ENCODE measurements around the gene CLEC16A. TPM values are rescaled to one million over a fixed set of nuclear protein-coding genes. Genes with fewer than 3 reads are reported as not detected.
A peak's percentile ranks its signal among the peaks of the same experiment; 100 is the strongest.

CLEC16A gene
- total RNA-seq, 3 donors from 2014 or later = 20.0 to 35.3 (median 33.1) TPM

GRCh38 chr16:11016524-11016988 lies 72.2 kb downstream of the CLEC16A start:
- Histone ChIP-seq H3K27me3 (no peaks in the 10 kb centered on the region), H3K27ac (no peak overlapping the region), H3K4me1 (no peaks in the 10 kb centered on the region), H3K4me3 (no peak overlapping the region), H3K9me3 (no peaks in the 10 kb centered on the region), H3K36me3 (no peaks in the 10 kb centered on the region)
- intact Hi-C loops (cut with DNase I; ENCODE audit: low total_unique reads) = loop anchor here (2.0 kb wide), 1 partner anchor 40 kb away; no protein-coding TSS in a partner anchor
- DNase-seq (ENCODE audit: low spot score in 2 of 2) = no peak
- TF ChIP-seq POLR2AphosphoS5 (IDR thresholded peaks at IDR 0.05) = no peak
- TF ChIP-seq CTCF (IDR thresholded peaks at IDR 0.05) = no peak
- no peak for TF ChIP-seq POLR2A (IDR thresholded peaks at IDR 0.05)

- intact Hi-C loops (cut with DNase I; ENCODE audit: low total_unique reads) = loop anchor here (2.0 kb wide), 1 partner anchor 40 kb away; no protein-coding TSS in a partner anchor
- Histone ChIP-seq H3K36me3 (no peaks in the 10 kb centered on the region), H3K4me1 (no peaks in the 10 kb centered on the region), H3K27me3 (no peaks in the 10 kb centered on the region), H3K4me3 (no peak overlapping the region), H3K9me3 (no peaks in the 10 kb centered on the region), H3K27ac (no peak overlapping the region)
- DNase-seq (ENCODE audit: low spot score in 2 of 2) = no peak
- TF ChIP-seq POLR2AphosphoS5 (IDR thresholded peaks at IDR 0.05) = no peak
- TF ChIP-seq POLR2A (IDR thresholded peaks at IDR 0.05) = no peak
- TF ChIP-seq CTCF (IDR thresholded peaks at IDR 0.05) = no peak
Observed at GRCh38 chr16:11016993-11017392, 72.6 kb downstream of the CLEC16A start.

- no peak for DNase-seq (ENCODE audit: low spot score in 2 of 2)
- no peaks in the 10 kb centered on the region for H3K27me3 ChIP-seq
- no peaks in the 10 kb centered on the region for H3K36me3 ChIP-seq
- H3K4me3 ChIP-seq = no peak overlapping the region
- H3K27ac ChIP-seq = no peak overlapping the region
- no peaks in the 10 kb centered on the region for H3K4me1 ChIP-seq
- intact Hi-C loops (cut with DNase I; ENCODE audit: low total_unique reads) = loop anchor here (2.0 kb wide), 1 partner anchor 39 kb away; no protein-coding TSS in a partner anchor
- TF ChIP-seq POLR2AphosphoS5 (IDR thresholded peaks at IDR 0.05) (no peak), CTCF (IDR thresholded peaks at IDR 0.05) (no peak), POLR2A (IDR thresholded peaks at IDR 0.05) (no peak)
- H3K9me3 ChIP-seq = no peaks in the 10 kb centered on the region
Observed at GRCh38 chr16:11017499-11017898, 73.1 kb downstream of the CLEC16A start.

- TF ChIP-seq CTCF (IDR thresholded peaks at IDR 0.05) (no peak), POLR2A (IDR thresholded peaks at IDR 0.05) (no peak), POLR2AphosphoS5 (IDR thresholded peaks at IDR 0.05) (no peak)
- Histone ChIP-seq H3K27me3 (no peaks in the 10 kb centered on the region), H3K27ac (peak overlapping the region in 1 of 2 donors; percentile 72), H3K36me3 (peaks cover under 1% of the 10 kb centered on the region), H3K4me1 (no peaks in the 10 kb centered on the region), H3K9me3 (no peaks in the 10 kb centered on the region), H3K4me3 (no peak overlapping the region)
- no peak for DNase-seq (ENCODE audit: low spot score in 2 of 2)
- intact Hi-C loops (cut with DNase I; ENCODE audit: low total_unique reads) = no loop called here
Observed at GRCh38 chr16:11020388-11020787, 76.0 kb downstream of the CLEC16A start.

- TF ChIP-seq POLR2A (IDR thresholded peaks at IDR 0.05) (no peak), POLR2AphosphoS5 (IDR thresholded peaks at IDR 0.05) (no peak), CTCF (IDR thresholded peaks at IDR 0.05) (no peak)
- Histone ChIP-seq H3K4me1 (no peaks in the 10 kb centered on the region), H3K9me3 (no peaks in the 10 kb centered on the region), H3K36me3 (peaks cover 7% of the 10 kb centered on the region), H3K27me3 (no peaks in the 10 kb centered on the region), H3K4me3 (no peak overlapping the region), H3K27ac (peak overlapping the region in 1 of 2 donors; percentile 72)
- intact Hi-C loops (cut with DNase I; ENCODE audit: low total_unique reads) = no loop called here
- DNase-seq (ENCODE audit: low spot score in 2 of 2) = no peak
Observed at GRCh38 chr16:11020792-11021551, 76.6 kb downstream of the CLEC16A start.

All from breast epithelium (tissue), 4 donors.